Measurements from ENCODE around the gene RASGRP2.

Gene RASGRP2

DNA sequence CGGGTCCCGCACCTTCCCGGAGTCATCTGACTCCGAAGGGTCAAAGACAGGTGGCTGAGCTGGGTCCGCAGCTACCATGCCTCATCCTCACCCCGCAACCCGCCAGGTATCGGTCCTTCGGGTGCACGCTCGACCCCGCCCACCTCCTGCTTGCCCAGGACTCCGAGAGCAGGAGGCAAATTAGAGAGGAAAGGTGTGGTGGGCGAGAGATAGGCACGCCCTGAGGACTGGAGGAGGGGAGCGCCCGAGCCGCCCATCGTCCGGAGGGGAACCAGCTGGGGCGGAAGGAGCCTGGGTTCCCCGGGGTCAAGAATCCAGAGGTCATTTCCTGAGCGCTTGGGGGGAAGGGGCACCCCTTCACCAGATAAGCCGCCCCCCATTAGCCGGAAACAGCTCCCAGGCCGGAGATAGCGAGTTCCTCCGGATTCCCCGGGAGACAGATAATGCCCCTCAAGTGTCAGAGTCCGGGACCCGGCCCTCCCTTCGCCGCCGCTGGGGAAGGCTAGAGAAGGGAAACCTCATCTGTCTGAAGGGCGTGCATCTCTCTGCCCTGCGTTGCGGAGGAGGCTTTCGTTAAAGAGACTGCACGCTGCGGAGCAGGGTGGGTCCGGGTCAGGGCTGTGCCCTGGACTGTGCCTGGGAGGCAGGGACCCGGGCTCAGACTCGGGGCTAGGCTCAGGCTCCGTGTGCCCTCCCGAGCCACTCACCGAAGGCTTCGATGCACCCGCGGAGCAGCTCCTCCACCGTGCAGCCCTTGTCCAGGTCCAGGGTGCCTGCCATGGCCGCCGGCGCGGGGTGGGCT is 1.7 kb downstream of the RASGRP2 start:
- in situ Hi-C loops (cut with MboI; ENCODE audit: low sequenced_read_pairs), result no loop called here

DNA sequence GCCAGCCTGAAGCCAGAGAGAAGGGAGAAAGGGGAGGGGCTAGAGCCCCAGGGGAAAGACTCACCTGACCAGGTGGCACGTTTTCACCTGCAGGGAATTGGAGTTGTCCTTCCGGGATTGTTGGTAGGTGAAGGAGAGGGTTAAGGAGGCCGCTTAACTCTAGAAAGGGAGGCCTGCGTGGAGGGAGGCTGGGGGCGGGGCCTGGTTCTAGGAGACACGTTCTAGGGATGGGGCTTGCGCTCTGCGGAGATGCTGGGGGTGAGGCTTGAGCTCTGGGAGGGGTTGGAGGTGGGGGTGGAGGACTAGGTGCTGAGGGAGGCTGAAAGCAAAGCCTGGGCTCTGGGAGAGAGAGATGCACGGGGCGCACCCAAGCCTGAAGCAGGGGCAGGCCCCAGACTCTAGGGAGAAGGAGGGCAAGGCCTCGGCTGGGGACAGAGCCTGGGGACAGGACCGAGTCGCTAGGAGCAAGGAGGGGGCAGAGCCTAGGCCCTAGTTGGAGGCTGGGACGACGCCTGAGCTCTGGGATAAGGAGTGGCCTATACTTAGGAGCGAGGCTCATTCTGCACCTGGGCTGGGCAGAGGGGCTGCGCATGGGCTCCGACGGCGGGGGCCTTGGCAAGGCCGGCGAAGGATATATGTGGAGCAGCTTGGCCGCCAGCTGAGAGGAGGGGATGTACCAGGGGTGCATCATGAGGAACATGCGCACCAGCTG is 2.4 kb downstream of the RASGRP2 start:
- in situ Hi-C loops (cut with MboI; ENCODE audit: low sequenced_read_pairs), result no loop called here

DNA sequence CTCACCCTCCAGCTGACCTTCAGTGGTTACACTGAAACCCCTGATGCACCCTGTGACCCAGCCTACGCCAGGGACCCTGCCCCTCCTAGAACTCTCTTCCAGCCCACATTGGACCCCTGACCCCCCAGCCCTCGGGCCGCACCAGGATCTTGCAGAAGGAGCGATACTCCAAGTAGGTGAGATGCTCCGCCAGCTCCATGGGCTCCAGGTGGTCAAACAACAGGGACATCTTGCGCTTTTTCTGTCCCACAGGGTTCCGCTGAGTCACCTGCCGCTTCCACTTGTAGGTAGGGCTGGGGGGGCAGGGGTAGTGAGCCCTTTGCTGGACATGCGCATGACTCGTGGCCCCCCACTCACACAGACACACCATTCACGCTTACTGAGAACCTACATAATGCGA is 4.1 kb downstream of the RASGRP2 start:
- in situ Hi-C loops (cut with MboI; ENCODE audit: low sequenced_read_pairs), result no loop called here

- in situ Hi-C loops (cut with MboI; ENCODE audit: low sequenced_read_pairs), result no loop called here
These were observed 7.3 kb downstream of the RASGRP2 start for GRCh38 chr11:64736654-64737053.

- in situ Hi-C loops (cut with MboI; ENCODE audit: low sequenced_read_pairs), result no loop called here
These were observed 8.2 kb downstream of the RASGRP2 start for GRCh38 chr11:64735725-64736259.

- in situ Hi-C loops (cut with MboI; ENCODE audit: low sequenced_read_pairs), result no loop called here
These were observed 8.9 kb downstream of the RASGRP2 start for GRCh38 chr11:64734811-64735724.

GRCh38 chr11:64731601-64732000 is 12.3 kb downstream of the RASGRP2 start:
- in situ Hi-C loops (cut with MboI; ENCODE audit: low sequenced_read_pairs), result no loop called here

DNA sequence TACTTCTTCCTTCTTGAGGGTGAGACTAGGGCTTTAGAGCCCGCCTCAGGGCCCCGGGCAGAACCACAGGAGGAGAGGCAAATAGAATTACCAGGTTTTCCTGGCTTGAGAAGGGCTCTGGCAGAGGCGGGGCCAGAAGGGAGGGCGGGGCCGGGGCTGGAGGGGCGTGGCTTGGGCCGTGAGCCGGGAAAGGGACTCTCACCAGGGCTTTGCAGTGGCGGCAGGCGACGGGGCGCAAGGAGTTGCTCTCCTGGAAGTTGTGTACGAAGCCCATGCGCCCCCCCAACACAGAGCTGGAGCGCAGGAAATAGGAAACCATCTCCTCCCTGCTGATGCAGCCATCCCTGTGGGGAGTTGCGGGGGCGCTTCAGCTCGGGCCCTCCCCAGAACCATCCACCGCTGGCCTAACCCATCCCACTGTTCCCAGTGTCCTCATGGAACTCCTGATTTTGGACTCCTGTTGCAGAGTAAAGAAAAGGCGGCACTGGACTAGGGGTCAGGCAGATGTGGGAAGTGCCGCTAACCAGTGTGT is 14.0 kb downstream of the RASGRP2 start:
- in situ Hi-C loops (cut with MboI; ENCODE audit: low sequenced_read_pairs), result no loop called here

DNA sequence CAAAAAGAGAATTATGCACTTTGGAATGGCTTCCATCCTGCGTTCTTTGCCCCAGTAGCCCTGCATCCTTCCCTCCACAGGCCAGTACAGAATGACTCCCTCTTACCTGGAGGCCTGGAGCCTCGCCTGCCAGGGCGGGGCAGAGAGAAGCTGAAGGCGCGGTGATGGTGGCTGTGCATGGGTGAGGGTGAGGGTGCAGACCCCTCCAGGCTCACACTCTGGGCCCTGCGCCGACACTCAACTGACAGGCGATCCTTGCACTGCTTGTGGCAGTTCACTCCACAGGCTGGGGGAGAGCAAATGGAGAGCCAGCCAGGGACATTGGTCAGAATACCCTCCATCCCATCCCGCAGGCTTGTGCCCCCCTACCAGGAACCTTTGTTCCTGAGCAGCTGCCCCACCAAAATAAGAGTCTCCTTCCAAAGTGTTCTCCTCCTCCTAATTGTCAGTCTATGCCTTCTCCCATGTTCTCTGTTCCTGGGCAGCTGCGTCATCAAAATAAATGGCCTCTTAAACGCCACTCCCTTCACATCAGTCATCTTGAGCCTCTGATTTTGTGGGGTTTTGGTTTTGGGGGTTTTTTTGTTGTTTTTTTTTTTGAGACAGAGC is 15.1 kb downstream of the RASGRP2 start:
- in situ Hi-C loops (cut with MboI; ENCODE audit: low sequenced_read_pairs), result no loop called here

DNA sequence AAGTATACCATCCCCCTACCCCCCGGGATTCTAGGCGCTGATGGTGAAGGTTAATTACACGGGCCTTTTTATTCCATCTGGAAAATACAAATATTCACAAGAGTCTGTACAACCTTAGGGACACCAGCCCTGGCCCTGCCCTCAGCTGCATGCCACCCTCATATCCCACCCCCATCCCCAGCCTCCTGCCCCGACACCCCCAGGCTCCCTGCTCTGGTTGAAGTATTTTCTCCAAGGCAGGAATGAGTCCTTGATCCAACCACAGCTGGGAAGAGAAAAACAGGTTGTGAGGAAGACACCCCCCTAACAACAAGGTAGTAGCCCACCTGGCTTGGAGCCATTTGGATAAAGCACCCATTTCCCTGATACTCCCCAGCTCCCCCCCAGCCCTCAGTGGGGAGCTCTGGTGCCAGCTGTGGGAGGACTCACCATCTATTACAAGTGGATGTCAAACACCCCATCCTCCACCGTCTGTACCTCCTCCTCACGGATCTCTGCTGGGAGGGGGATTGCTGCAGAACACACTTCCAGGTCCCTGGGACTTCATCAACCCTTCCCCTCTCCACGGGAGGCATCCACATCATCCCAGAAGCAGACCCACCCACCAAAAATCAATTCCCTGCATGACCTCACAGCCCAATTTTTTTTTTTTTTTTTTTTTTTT is 16.9 kb downstream of the RASGRP2 start:
- in situ Hi-C loops (cut with MboI; ENCODE audit: low sequenced_read_pairs), result no loop called here

DNA sequence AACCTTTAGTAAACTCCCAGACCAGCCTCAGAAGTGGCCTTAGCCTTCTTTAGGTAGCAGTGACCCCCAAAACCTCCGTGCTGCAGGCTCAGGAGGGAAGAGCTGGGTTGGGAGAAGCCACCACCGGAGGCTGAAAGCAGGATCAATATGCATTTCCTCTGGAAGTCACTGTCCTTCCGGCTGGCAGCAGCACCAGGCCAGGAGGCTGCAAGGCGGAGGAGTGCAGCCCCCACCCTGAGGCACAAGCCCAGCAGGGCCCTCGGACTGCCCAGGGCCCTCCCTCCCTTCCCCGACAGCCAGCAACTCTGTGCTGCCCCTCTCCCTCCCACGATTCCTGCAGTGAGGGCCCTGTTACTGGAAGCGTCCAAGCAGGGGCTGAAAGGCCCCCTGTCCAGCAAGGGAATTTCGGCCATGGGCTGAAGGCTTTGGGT is 17.7 kb downstream of the RASGRP2 start:
- in situ Hi-C loops (cut with MboI; ENCODE audit: low sequenced_read_pairs), result no loop called here

DNA sequence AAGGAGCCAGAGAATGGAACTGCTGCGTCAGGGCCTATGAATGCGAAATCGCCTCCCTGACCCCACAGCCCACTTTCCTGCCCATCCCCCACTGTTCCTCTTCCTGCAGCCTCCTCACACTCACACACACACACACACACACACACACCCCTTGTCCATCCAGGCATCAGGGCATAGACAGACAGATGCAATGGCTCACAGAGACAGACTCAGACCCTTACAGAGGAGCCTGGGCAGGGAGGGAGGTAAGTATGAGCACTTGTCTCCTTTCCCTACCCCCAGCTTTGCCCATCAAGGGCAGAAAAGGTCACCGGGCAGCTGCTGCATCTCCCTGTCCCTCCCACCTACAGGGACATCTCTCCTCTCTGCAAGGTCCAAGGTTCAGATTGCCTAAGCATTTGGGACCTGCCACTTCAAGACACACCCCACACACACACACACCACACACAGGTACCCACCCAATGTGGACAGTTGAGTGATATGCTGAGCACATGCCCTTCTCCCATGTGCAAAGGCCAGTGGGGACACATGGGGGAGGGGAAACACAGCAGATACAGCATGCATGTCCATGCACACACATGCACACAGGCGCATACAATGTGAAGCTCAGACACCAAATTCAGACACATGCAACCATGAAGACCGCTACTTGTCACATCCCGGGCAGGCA is 18.9 kb downstream of the RASGRP2 start:
- in situ Hi-C loops (cut with MboI; ENCODE audit: low sequenced_read_pairs), result no loop called here

DNA sequence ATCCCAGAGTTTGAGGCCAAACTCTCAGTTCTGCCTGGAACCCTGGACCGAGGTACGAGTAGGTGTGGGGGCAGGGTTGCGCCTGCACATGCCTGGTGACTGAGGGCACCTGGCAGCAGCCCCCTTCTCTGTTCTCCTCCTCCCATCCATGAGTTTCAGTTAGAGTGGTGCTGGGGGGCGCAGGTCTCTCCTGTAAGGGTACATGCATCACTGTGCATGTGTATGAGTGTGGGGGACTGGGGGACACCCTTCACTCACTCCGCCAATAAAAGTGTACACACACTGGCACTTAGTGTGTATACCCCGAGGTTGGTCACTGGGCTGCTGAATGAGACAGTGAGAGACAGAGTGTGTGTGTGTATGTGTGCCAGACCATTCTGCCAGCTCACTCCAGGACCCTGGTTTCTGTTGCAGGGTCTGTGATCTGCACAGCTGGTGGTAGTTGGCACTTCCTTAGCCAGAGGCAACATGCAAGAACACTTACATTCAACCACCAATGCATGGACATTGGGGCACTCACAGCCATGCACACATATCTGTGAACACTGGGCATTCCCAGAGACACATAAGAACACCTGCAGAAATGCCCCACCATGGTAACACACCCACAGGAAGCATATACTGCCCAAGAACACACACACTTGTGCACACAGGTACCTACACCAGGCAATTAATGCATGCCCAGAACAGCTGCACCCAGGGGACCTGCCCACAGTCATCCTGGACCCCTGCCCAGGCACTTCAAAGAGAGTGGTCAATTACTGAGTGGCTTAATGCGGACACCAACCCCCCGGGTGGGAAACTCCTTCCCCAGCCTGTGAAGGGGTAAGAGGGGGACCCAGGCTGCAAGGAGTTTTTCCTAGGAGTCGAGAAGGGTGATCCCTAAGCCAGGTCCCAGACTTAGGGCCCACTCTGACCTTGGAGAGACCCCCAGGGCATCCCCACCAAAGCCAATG is 19.8 kb downstream of the RASGRP2 start:
- in situ Hi-C loops (cut with MboI; ENCODE audit: low sequenced_read_pairs), result no loop called here

DNA sequence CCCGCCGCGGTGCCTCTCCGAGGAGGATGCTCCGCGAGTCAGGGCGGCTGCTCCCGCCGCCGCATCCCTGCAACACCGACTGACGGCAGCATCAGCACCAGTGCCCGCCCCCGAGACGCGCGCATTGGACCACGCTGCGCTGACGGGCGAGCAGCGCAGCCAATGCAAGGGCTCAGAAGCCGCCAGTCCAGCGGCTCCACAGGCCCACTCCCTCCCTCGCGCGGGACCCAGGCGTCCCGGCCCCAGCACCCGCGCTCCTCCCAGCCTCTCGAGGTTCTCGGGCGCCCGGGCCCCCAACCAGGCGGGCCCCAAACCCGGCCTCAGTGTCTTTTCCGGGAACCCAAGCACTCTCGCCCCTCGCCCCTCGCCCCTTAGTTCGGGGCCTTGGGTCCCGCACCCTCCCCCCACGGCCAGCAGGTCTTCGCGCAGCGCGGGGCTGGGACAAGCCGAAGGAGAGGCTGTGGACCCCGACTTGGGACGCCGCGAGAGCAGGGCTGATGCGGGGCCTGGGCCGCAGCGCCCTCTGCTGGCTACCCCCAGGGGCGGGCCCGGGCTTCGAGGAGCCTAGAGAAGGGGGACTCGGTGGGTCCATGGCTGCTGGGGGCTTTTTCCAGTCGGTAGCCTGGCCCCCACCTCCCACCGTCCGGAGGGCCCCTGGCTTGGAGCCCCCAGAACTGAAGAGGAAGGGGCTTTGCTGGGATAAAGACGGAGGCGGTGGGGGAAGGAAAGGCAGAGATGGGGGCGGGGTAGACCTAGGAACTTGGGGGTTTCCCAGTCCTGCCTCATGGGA is 20.6 kb downstream of the RASGRP2 start, which contains the start of gene NRXN2:
Gene NRXN2, minus strand, starts transcription at position 81 of the 790 bp plus-strand sequence. CDS start 9,498 bp downstream, outside the sequence.
- in situ Hi-C loops (cut with MboI; ENCODE audit: low sequenced_read_pairs), result no loop called here

DNA sequence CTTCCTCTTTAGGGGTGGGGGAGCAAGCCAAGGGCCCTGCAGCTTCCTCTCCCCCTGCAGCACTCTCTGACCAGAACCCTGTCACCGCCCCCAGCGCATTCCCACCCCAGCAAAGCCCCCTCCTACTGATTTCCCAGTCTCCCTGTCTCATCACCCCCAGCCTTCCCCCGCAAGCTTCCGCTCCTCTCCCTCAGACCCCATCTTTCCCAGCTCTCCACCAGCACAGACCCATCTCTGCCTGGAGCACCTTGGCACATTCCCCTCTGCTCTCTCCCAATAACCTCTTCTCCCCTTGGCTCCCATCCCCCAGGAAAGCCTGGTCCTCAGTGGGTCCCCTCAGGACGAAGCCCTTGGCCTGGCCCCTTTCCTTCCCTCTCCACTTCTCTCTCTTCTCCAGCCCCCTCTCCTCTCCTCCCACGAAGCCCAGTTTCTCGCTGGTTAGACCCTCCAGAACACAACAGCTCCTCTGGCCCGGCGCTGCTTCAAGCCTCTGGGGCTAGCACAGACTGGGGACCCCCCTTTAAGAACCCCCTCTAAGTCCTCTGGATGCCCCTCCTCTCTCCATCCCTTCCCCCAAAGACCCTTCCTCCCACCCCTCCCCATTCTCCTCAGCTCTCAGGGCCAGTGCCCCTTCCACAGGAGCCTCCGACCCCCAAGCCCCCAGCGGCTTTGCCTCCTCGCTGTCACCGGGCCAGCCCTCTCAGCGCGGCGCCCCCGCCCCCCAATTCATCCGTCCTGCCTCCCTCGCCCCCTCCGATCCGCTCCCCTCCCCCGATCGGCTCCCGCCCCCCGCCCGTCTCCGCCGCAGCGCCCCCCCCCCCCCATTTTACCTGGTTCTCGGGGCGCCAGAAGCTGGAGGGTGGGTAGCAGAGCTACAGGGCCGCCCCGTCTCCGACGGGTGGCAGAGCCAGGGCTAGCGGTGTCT is 21.5 kb downstream of the RASGRP2 start:
- in situ Hi-C loops (cut with MboI; ENCODE audit: low sequenced_read_pairs), result no loop called here

DNA sequence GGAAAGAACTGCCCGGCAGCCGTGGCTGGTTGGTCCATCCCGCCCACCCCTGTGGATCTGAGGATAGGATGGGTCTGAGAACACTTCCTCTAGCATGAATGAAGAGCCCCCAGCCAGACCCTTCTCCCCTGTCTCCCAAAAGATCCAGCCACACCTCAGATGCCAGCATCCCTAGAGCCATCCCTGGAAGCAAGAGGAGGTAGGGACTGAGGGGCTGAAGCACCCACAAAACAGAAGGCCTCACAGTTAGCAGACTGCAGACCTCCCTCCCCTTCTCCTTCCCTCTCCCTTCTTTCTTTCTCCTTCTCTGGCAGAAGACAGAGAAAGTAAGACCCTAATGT is 22.6 kb downstream of the RASGRP2 start:
- in situ Hi-C loops (cut with MboI; ENCODE audit: low sequenced_read_pairs), result no loop called here

Measured in HL-60/S4 treated with retinoic acid at 250 ng/mL for 4 days and 3 days (cell line).